HEK293 (cell line): Measurements from ENCODE around the gene CCDC92.

Source experiments
- MYNN ChIP-seq: fragments of 450-650 bp; formaldehyde crosslinking; IDR thresholded peaks from 2 replicates; pipeline ENCODE4 v1.5.1; 2016; ENCODE audit warnings: missing biosample characterization, missing genetic modification characterization, borderline replicate concordance
- YY1 ChIP-seq: fragments of 450-650 bp; formaldehyde crosslinking; IDR thresholded peaks from 2 replicates; pipeline ENCODE4 v1.5.1; 2018; ENCODE audit warnings: missing biosample characterization, missing genetic modification characterization
- ZFP3 ChIP-seq: fragments of 450-650 bp; formaldehyde crosslinking; IDR thresholded peaks from 2 replicates; pipeline ENCODE4 v1.5.1; 2016; ENCODE audit warnings: low read depth, missing biosample characterization, missing genetic modification characterization
- ZNF114 ChIP-seq: fragments of 450-650 bp; formaldehyde crosslinking; IDR thresholded peaks from 2 replicates; pipeline ENCODE4 v1.5.0; 2017; ENCODE audit warnings: missing biosample characterization, missing genetic modification characterization
- ZNF223 ChIP-seq: fragments of 450-650 bp; formaldehyde crosslinking; IDR thresholded peaks from 2 replicates; pipeline ENCODE4 v1.5.1; 2016; ENCODE audit warnings: missing biosample characterization, missing genetic modification characterization
- TF ChIP-seq, protein P1 (sequence below): fragments of 450-650 bp; formaldehyde crosslinking; IDR thresholded peaks from 2 replicates; pipeline ENCODE4 v1.5.1; 2016; ENCODE audit warnings: missing biosample characterization, missing genetic modification characterization, borderline replicate concordance
- TF ChIP-seq, protein P2 (sequence below): fragments of 450-650 bp; formaldehyde crosslinking; IDR thresholded peaks from 2 replicates; pipeline ENCODE4 v1.5.1; 2016; ENCODE audit warnings: missing biosample characterization, missing genetic modification characterization

DNA sequence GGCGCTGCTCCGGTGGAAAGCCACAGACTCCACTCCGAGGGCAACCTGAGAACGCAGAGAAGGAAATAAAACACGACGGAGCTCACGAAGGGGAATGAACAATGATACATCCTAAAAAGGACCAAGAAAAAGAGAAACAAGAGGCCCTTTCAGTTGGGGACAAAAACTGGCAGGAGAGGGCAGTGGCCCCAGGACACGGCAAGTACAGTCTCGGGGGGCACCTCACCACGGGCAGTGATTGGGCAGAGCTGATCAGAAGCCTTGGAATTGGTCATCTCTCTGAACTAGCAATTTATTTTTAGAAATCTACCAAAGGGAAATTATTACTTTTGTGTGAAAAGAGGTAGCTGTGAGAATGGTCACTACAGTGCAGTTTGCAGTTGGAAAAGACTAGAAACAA, 27.9 kb downstream of the CCDC92 start:
- TF ChIP-seq ZFP3 (no peak), ZNF223 (tag by site-specific recombination) (no peak), ZNF114 (tag by site-specific recombination) (no peak), YY1 (tag by site-specific recombination) (no peak), MYNN (no peak)
- TF ChIP-seq, protein P1, sequence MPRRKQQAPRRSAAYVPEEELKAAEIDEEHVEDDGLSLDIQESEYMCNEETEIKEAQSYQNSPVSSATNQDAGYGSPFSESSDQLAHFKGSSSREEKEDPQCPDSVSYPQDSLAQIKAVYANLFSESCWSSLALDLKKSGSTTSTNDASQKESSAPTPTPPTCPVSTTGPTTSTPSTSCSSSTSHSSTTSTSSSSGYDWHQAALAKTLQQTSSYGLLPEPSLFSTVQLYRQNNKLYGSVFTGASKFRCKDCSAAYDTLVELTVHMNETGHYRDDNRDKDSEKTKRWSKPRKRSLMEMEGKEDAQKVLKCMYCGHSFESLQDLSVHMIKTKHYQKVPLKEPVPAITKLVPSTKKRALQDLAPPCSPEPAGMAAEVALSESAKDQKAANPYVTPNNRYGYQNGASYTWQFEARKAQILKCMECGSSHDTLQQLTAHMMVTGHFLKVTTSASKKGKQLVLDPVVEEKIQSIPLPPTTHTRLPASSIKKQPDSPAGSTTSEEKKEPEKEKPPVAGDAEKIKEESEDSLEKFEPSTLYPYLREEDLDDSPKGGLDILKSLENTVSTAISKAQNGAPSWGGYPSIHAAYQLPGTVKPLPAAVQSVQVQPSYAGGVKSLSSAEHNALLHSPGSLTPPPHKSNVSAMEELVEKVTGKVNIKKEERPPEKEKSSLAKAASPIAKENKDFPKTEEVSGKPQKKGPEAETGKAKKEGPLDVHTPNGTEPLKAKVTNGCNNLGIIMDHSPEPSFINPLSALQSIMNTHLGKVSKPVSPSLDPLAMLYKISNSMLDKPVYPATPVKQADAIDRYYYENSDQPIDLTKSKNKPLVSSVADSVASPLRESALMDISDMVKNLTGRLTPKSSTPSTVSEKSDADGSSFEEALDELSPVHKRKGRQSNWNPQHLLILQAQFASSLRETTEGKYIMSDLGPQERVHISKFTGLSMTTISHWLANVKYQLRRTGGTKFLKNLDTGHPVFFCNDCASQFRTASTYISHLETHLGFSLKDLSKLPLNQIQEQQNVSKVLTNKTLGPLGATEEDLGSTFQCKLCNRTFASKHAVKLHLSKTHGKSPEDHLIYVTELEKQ (tag by site-specific recombination): no peak
- TF ChIP-seq, protein P2, sequence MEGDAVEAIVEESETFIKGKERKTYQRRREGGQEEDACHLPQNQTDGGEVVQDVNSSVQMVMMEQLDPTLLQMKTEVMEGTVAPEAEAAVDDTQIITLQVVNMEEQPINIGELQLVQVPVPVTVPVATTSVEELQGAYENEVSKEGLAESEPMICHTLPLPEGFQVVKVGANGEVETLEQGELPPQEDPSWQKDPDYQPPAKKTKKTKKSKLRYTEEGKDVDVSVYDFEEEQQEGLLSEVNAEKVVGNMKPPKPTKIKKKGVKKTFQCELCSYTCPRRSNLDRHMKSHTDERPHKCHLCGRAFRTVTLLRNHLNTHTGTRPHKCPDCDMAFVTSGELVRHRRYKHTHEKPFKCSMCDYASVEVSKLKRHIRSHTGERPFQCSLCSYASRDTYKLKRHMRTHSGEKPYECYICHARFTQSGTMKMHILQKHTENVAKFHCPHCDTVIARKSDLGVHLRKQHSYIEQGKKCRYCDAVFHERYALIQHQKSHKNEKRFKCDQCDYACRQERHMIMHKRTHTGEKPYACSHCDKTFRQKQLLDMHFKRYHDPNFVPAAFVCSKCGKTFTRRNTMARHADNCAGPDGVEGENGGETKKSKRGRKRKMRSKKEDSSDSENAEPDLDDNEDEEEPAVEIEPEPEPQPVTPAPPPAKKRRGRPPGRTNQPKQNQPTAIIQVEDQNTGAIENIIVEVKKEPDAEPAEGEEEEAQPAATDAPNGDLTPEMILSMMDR (tag by site-specific recombination): no peak
